GM12801 (cell line): ENCODE measurements around the gene DENND6B.

Source experiments
- TF ChIP-seq, protein P1 (sequence below): IDR thresholded peaks from one replicate; pipeline ENCODE4 v1.5.1; 2011; ENCODE audit warnings: control low read depth; ENCODE audit not compliant: insufficient read length; ENCODE audit errors: extremely low read depth

DENND6B gene

DNA sequence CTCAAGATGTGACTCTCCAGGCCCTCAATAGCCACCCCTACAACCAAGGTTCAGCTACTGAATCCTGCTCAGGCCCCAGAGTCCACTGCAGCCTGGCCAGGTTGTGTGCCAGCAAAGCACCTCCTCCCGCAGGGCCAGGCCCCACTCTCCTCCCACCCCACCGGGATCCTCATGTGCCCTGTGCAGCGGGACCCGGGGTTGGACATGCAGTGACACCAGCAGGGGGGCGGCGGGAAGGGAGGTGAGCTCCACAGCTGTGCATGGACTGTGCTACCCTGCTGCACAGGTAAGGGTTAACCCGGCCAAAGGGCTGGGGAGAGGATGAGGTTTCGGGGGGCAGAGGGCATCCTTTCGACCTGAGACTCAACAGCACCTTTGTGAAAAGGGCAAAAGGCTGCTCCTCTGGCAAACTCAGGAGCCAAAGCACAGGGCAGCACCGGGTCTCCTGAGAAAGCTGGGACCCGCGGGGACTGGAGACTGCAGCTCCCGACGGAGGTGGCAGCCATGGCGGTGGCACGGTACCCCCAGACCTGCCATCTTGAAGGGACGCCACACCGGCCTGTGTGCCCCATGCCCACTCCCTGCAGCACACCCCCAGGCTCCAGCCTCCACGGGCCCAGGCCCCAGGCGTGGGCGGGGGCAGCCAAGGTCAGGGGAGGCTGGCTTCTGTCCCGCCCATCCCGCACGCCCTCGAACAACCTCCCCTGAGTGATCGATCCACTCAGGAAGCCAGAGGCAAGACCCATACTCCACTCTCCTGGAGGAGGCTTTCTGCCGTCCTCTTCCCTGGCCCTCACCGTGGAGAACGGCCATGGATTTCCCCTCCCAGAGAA, 29.9 kb downstream of the DENND6B start:
- TF ChIP-seq, protein P1, sequence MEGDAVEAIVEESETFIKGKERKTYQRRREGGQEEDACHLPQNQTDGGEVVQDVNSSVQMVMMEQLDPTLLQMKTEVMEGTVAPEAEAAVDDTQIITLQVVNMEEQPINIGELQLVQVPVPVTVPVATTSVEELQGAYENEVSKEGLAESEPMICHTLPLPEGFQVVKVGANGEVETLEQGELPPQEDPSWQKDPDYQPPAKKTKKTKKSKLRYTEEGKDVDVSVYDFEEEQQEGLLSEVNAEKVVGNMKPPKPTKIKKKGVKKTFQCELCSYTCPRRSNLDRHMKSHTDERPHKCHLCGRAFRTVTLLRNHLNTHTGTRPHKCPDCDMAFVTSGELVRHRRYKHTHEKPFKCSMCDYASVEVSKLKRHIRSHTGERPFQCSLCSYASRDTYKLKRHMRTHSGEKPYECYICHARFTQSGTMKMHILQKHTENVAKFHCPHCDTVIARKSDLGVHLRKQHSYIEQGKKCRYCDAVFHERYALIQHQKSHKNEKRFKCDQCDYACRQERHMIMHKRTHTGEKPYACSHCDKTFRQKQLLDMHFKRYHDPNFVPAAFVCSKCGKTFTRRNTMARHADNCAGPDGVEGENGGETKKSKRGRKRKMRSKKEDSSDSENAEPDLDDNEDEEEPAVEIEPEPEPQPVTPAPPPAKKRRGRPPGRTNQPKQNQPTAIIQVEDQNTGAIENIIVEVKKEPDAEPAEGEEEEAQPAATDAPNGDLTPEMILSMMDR: no peak

DNA sequence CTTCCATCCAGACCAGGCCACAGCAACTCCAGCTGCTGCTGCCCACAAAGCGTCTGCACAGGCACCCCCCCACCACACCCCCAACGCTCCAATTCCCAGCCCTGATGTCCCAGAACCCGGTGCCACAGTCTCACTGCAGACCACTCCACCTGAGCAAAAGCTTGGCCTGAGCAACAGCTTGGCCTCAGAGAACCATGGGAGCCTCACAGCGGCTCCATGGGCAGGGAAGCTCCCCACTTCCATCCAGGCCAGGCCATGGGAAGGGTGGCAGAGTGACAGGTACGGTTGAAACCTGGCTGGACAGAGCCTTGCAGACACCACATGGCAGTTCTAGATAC, 32.5 kb downstream of the DENND6B start:
- TF ChIP-seq, protein P1: no peak

DNA sequence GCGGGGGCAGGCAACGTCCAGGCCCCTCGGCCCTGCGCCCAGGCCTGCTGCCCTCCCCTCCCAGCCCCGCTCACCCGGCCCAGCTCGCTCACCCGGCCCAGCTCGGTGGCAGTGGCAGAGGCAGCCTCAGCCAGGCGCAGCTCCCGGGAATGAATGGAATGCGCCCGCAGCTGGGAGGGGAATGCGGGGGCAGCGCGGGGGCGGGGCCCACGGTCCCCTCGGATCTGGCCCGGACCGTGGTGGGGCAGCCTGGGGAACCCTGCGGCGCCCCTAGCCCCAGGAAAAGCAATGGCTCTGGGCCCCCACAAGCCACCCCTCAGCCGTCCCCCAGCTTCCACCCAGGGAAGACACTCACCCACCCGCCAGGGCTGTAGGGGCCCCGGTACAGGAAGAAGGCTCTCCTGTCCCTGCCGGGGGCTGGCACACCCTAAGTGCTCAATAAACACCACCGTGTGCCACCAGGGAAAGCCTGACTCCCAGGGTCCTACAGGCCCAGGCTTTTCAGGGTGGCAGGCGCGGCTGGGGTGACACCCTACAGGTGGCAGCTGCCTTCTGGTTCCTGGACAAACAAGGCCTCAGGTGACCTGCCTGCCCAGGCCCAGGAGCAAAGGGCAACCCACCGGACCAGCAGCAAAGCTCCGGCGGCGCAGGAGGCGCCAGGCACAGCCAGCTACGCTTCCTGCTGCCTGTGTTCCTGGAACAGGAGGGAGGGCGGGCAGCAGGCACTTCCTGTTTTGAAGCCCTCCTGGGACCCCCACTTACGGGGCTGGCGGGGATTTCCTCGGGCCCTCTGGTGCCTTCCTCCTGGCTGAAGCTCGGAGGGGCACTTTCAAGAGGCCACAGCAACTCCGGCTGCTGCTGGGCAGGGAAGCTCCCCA, 33.1 kb downstream of the DENND6B start:
- TF ChIP-seq, protein P1: no peak

DNA sequence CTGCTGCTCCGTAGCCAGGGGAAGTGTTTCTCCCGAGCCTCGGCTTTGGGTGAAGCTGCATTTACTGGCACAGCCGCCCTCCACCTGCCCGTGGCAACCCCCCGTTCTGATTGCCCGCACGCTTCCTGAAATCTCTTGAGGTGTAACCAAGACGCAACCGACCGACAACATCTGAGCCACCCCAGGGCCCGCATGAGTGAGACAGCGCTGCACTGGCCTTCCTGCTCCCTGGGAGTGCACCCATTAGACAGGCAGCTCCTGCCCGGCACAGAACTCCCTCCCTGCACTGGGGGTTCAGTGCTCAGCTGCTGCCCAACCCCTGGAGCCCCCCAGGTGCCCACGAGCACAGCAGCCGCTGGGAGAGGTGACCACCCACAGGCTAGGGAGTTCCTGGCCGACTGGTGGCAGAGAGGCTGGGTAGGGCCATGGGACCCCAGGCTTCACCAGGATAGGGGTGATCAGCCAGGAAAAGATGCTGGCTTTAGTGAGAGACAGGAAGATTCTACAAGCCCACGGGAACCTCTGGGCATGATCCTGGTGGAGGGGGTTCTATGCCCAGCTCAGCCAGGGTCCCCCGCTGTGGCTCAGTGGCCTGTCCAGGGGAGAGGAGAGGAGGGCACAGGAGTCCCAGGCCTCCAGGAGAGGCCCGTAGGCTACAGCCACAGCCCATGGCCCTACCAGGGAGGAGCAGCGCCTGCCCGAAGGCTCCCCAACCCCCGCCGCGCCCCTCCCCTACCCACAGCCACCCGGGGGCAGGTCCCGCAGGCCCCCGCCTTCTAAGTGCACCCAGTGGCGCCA, 34.0 kb downstream of the DENND6B start:
- TF ChIP-seq, protein P1: no peak

DNA sequence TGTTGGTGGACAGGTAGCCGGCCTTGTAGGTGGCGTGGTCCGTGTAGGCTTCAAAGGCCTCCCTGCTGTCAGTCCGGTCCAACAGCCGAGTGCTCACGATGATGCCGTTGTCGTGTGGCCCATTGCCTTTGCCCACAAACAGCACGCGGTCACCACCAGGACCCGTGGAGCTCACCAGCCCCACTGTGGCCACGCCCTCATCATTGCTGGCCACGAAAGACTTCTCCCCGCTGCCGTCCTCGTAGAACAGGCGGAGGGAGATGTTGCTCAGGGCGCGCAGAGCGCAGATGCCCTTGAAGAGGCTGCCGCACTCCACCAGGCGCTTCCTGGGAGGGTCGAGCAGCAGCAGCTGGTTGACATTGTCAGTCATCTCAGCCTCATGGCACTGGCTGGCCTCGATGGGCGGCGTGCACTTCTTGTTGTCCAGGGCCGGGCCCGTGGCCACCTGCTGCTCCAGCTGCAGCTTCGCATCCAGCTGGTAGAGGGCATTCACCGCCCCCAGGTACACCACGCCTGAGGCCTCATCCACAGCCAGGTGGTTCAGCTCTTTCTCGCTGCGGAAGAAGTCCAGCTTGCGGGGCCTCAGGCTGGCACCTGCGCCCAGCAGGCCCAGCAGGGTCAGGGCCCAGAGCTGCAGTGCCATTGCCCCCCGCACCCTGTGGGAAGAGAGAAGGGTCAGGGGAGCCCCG, 36.7 kb downstream of the DENND6B start:
- TF ChIP-seq, protein P1: no peak

DNA sequence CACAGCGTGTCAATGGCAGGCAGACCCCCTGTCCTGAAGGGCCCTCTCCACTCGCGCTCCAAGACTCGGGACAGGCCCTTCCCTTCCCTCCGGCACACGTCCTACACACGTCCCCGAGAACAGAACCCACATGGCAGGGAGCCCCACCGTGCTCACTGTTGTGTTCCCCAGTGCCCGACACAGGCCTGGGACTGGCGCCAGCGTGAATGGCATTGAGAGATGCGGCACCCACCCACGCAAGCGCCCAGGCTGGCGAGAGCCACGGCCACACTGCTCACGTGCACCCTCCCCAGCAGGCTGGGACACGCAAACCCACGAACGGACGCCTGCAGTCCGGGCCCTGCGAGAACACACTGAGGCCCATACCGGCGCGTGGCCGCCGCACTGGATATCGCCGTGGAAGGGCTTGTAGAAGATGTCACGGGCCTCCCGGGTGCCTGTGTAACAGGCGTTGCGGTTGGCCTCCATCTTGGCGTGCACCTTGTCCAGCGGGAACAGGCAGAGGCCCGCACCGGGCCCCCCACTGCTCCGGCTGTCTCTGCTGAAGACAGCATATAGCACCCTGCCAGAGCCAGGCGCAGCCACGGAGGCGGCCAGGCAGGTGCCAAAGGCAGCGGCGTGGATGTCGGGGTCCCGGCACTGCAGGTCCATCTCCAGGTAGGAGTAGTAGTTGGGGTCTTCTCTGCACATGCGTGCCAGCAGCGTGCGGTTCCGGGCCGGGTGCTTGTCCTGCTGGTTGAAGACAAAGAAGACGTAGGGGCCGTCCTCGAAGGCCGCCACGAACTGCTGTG, 37.5 kb downstream of the DENND6B start:
- TF ChIP-seq, protein P1: no peak
